ENCODE measurements around the gene ZNF699. TPM values are rescaled to one million over a fixed set of nuclear protein-coding genes. Genes with fewer than 3 reads are reported as not detected.
"Not testable (repeated sequence)": the region's sequence is repeated elsewhere in the genome, so short reads cannot be mapped to it uniquely, and the experiment has no call there.

The ZNF699 gene
- total RNA-seq, 6 donors from 2014 or later = 6.8 to 20.2 (median 15.9) TPM

DNA sequence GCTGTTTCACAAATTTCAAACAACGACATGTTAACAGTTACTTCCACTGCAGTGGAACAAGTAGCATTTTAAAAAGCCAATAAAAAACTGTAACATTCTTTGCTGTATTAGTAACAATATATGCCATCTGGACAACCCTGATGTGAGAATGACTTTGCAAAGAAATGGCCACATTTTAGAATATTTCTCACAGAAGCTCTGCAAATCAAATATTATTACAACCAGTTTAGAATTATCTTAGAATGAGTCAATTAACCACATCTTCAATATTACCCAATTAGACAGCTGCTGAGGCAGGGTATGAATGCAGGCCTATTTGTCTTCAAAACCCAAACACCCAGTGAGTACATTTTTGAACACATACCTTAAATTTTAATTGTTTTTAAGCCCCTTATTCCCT lies 3.2 kb downstream of the ZNF699 start:
- no peak for TF ChIP-seq POLR2AphosphoS5 (IDR thresholded peaks at IDR 0.05)
- TF ChIP-seq, protein P1, sequence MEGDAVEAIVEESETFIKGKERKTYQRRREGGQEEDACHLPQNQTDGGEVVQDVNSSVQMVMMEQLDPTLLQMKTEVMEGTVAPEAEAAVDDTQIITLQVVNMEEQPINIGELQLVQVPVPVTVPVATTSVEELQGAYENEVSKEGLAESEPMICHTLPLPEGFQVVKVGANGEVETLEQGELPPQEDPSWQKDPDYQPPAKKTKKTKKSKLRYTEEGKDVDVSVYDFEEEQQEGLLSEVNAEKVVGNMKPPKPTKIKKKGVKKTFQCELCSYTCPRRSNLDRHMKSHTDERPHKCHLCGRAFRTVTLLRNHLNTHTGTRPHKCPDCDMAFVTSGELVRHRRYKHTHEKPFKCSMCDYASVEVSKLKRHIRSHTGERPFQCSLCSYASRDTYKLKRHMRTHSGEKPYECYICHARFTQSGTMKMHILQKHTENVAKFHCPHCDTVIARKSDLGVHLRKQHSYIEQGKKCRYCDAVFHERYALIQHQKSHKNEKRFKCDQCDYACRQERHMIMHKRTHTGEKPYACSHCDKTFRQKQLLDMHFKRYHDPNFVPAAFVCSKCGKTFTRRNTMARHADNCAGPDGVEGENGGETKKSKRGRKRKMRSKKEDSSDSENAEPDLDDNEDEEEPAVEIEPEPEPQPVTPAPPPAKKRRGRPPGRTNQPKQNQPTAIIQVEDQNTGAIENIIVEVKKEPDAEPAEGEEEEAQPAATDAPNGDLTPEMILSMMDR (IDR thresholded peaks at IDR 0.05) = no peak
- TF ChIP-seq EP300 (IDR thresholded peaks at IDR 0.05) = no peak
- TF ChIP-seq POLR2A (IDR thresholded peaks at IDR 0.05) = no peak
- Histone ChIP-seq H3K4me1 (peaks cover 11 to 17% (median 14%) of the 10 kb centered on the region in 4 donors), H3K27me3 (no peaks in the 10 kb centered on the region), H3K27ac (no peak overlapping the region), H3K9me3 (peaks cover under 1 to 41% (median 20%) of the 10 kb centered on the region in 4 donors), H3K4me3 (no peak overlapping the region), H3K36me3 (peaks cover 17 to 39% (median 31%) of the 10 kb centered on the region in 4 donors)
- no peak for ATAC-seq (ENCODE audit: low FRiP score in 2 of 2)
- no peak for DNase-seq
- WGBS, 2 donors = 100% methylated on average over 1 of the region's 1 CpG

DNA sequence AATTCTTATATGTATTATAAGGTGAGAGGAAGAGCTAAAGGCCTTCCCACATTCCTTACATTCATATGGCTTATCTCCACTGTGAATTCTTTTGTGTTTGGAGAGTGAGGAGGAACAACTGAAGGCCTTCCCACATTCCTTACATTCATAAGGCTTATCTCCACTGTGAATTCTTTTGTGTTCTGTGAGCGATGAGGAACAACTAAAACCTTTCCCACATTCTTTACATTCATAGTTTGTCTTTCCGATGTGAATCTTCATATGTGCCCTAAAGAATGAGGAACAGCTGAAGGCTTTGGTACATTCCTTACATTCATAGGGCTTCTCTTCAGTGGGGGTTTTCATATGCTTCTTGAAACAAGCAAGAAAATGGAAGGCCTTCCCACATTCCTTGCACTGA lies 13.3 kb downstream of the ZNF699 start:
- Histone ChIP-seq H3K4me3 (no peak overlapping the region), H3K27me3 (no peaks in the 10 kb centered on the region), H3K9me3 (peaks cover 81 to 100% (median 98%) of the 10 kb centered on the region in 4 donors), H3K27ac (no peak overlapping the region), H3K4me1 (no peaks in the 10 kb centered on the region), H3K36me3 (peaks cover 33 to 84% (median 72%) of the 10 kb centered on the region in 4 donors)
- 90 to 98% methylated on average over 2 of the region's 2 CpGs for WGBS, 2 donors
- TF ChIP-seq EP300 (IDR thresholded peaks at IDR 0.05) = no peak
- no peak for TF ChIP-seq POLR2AphosphoS5 (IDR thresholded peaks at IDR 0.05)
- TF ChIP-seq, protein P1 (IDR thresholded peaks at IDR 0.05) = no peak
- TF ChIP-seq POLR2A (IDR thresholded peaks at IDR 0.05) = no peak
- DNase-seq (no peak), ATAC-seq (ENCODE audit: low FRiP score in 2 of 2) (no peak)

DNA sequence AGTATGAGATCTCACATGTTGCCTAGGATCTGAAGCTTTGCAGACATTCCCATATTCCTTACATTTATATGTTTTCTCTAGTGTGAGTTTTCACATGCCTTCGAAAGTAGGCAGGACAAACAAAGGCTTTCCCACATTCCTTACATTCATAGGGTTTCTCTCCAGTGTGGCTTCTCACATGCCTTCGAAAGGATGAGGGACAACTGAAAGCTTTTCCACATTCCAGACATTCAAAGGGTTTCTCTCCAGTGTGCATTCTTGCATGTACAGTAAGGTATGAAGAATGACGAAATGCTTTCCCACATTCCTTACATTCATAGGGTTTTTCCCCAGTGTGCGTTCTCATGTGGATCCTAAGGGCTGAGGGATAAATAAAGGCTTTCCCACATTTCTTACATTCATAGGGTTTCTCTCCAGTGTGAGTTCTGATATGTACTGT lies 14.2 kb downstream of the ZNF699 start:
- H3K4me1 ChIP-seq = no peaks in the 10 kb centered on the region
- WGBS, 2 donors = 96 to 98% methylated on average over 4 of the region's 4 CpGs
- no peak overlapping the region for H3K27ac ChIP-seq
- H3K27me3 ChIP-seq = no peaks in the 10 kb centered on the region
- TF ChIP-seq EP300 (IDR thresholded peaks at IDR 0.05) = no peak
- no peak for TF ChIP-seq POLR2A (IDR thresholded peaks at IDR 0.05)
- no peak for TF ChIP-seq POLR2AphosphoS5 (IDR thresholded peaks at IDR 0.05)
- TF ChIP-seq, protein P1 (IDR thresholded peaks at IDR 0.05) = no peak
- DNase-seq (no peak), ATAC-seq (ENCODE audit: low FRiP score in 2 of 2) (no peak)
- H3K36me3 ChIP-seq = peaks cover 29 to 75% (median 64%) of the 10 kb centered on the region in 4 donors
- H3K4me3 ChIP-seq = no peak overlapping the region
- H3K9me3 ChIP-seq = peaks cover 86 to 98% (median 94%) of the 10 kb centered on the region in 4 donors

DNA sequence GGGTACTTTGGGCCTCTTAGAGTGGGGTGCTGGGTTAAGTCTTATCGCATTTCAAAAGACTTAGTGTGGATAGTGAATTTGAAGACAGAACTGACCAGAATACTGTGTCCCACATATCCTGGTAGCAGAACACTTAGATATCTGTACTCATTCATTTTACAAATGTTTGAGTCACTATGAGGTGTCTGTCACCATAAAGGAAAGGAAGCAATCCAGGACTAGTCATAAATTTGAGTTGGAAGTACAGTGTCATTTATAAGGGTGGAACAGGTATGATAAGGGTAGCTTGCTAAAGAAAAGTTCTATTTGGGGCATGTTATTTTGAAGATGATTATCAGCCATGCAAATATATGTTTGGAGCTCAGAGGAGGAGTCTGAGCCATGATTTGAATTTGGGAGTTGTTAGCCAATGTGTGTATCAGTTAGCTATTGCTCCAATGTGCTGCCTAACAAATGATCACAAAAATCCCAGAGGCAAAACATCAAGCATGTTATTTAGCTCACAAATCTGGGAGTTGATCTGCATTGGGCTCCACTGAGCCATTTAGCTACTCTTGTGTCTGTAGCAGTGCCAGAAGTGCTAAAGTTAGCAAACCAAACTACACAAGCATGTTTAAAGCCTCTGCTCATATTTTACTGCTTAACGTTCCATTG lies 20.3 kb downstream of the ZNF699 start:
- ATAC-seq (ENCODE audit: low FRiP score in 2 of 2) (no peak), DNase-seq (no peak)
- TF ChIP-seq POLR2A (IDR thresholded peaks at IDR 0.05) (no peak), EP300 (IDR thresholded peaks at IDR 0.05) (no peak)
- TF ChIP-seq, protein P1 (IDR thresholded peaks at IDR 0.05) = no peak
- Histone ChIP-seq H3K4me1 (no peaks in the 10 kb centered on the region), H3K27me3 (no peaks in the 10 kb centered on the region), H3K36me3 (peaks cover 0 to 25% (median 18%) of the 10 kb centered on the region in 4 donors), H3K27ac (no peak overlapping the region), H3K4me3 (no peak overlapping the region), H3K9me3 (peaks cover 55 to 84% (median 75%) of the 10 kb centered on the region in 4 donors)
- 96% methylated on average over 2 of the region's 2 CpGs for WGBS, 2 donors

DNA sequence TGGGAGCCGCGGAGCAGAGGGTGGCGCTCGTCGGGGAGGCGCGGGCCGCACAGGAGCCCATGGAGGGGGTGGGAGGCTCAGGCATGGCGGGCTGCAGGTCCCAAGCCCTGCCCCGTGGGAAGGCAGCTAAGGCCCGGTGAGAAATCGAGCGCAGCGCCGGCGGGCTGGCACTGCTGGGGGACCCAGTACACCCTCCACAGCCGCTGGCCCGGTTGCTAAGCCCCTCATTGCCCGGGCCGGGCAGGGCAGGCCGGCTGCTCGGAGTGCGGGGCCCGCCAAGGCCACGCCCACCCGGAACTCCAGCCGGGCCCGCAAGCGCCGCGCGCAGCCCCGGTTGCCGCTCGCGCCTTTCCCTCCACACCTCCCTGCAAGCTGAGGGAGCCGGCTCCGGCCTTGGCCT lies 26.2 kb downstream of the ZNF699 start:
- 0 to 40% methylated on average over 2 to 3 of the region's 38 CpGs for WGBS, 2 donors

More for the DNA sequence above, 26.2 kb downstream of the ZNF699 start:
- DNase-seq = peak in 1 of 2 donors; percentile 76
- not testable (repeated sequence) for H3K27me3 ChIP-seq; ATAC-seq (ENCODE audit: low FRiP score in 2 of 2); H3K36me3 ChIP-seq; H3K4me1 ChIP-seq; H3K27ac ChIP-seq
- peak overlapping the region in 2 of 4 donors; percentile 16 to 27 for H3K4me3 ChIP-seq
- peaks cover 11 to 45% (median 39%) of the 10 kb centered on the region in 4 donors for H3K9me3 ChIP-seq
